SK-N-SH (cell line): ENCODE measurements around the gene RASA3.

Source experiments
- EZH2phosphoT487 ChIP-seq: fragments of 200-600 bp; sonication (generic); IDR thresholded peaks from 2 replicates; pipeline ENCODE4 v1.6.1; 2017; ENCODE audit warnings: low read depth, mixed run types, mild to moderate bottlenecking, antibody characterized with exemption, moderate library complexity, borderline replicate concordance
- FOXJ3 ChIP-seq: sonication (generic); formaldehyde crosslinking; IDR thresholded peaks from 2 replicates; pipeline ENCODE4 v1.5.1; 2020; ENCODE audit warnings: mild to moderate bottlenecking, missing genetic modification reagents
- GATA2 ChIP-seq: sonication (generic); formaldehyde crosslinking; IDR thresholded peaks from 2 replicates; pipeline ENCODE4 v1.5.0; 2020; ENCODE audit warnings: mild to moderate bottlenecking, missing genetic modification reagents
- NRF1 ChIP-seq: IDR thresholded peaks from 2 replicates; pipeline ENCODE4 v1.6.1; 2012; ENCODE audit warnings: low read depth, mild to moderate bottlenecking, low read length
- PBX3 ChIP-seq: IDR thresholded peaks from 2 replicates; pipeline ENCODE4; 2012
- RAD21 ChIP-seq: IDR thresholded peaks from 2 replicates; pipeline ENCODE4 v1.6.1; 2012; ENCODE audit warnings: mild to moderate bottlenecking, low read length
- REST ChIP-seq: IDR thresholded peaks from 2 replicates; pipeline ENCODE4 v1.6.1; 2012; ENCODE audit warnings: mild to moderate bottlenecking, low read depth, low read length, moderate library complexity
- RXRA ChIP-seq: IDR thresholded peaks from 2 replicates; pipeline ENCODE4 v1.4.0; 2012; ENCODE audit warnings: low read depth, mild to moderate bottlenecking, borderline replicate concordance
- TF ChIP-seq, protein P1 (sequence below): fragments of 200-600 bp; sonication (generic); IDR thresholded peaks from 2 replicates; pipeline ENCODE4 v1.6.1; 2017; ENCODE audit warnings: antibody characterized with exemption, mild to moderate bottlenecking, moderate library complexity

- TF ChIP-seq NRF1 (no peak), RAD21 (no peak), RXRA (no peak), FOXJ3 (CRISPR knock-in tag) (no peak), GATA2 (CRISPR knock-in tag) (no peak), REST (no peak), PBX3 (no peak), EZH2phosphoT487 (no peak)
- TF ChIP-seq, protein P1, sequence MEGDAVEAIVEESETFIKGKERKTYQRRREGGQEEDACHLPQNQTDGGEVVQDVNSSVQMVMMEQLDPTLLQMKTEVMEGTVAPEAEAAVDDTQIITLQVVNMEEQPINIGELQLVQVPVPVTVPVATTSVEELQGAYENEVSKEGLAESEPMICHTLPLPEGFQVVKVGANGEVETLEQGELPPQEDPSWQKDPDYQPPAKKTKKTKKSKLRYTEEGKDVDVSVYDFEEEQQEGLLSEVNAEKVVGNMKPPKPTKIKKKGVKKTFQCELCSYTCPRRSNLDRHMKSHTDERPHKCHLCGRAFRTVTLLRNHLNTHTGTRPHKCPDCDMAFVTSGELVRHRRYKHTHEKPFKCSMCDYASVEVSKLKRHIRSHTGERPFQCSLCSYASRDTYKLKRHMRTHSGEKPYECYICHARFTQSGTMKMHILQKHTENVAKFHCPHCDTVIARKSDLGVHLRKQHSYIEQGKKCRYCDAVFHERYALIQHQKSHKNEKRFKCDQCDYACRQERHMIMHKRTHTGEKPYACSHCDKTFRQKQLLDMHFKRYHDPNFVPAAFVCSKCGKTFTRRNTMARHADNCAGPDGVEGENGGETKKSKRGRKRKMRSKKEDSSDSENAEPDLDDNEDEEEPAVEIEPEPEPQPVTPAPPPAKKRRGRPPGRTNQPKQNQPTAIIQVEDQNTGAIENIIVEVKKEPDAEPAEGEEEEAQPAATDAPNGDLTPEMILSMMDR: no peak
Observed at GRCh38 chr13:114022309-114022669, 110.1 kb downstream of the RASA3 start.
